ENCODE results near the gene ADGRG4.

GRCh38 chrX:136423724-136424123 lies 123.0 kb downstream of the ADGRG4 start:
- TF ChIP-seq, protein P1, sequence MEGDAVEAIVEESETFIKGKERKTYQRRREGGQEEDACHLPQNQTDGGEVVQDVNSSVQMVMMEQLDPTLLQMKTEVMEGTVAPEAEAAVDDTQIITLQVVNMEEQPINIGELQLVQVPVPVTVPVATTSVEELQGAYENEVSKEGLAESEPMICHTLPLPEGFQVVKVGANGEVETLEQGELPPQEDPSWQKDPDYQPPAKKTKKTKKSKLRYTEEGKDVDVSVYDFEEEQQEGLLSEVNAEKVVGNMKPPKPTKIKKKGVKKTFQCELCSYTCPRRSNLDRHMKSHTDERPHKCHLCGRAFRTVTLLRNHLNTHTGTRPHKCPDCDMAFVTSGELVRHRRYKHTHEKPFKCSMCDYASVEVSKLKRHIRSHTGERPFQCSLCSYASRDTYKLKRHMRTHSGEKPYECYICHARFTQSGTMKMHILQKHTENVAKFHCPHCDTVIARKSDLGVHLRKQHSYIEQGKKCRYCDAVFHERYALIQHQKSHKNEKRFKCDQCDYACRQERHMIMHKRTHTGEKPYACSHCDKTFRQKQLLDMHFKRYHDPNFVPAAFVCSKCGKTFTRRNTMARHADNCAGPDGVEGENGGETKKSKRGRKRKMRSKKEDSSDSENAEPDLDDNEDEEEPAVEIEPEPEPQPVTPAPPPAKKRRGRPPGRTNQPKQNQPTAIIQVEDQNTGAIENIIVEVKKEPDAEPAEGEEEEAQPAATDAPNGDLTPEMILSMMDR (IDR thresholded peaks at IDR 0.05; ENCODE audit: insufficient read depth, low read length): no peak
- TF ChIP-seq POLR2AphosphoS5 (IDR thresholded peaks at IDR 0.05; ENCODE audit: low read depth) (no peak), GABPA (IDR thresholded peaks at IDR 0.05; ENCODE audit: low read depth) (no peak), REST (IDR thresholded peaks at IDR 0.05; ENCODE audit: insufficient replicate concordance, low read depth) (no peak)

Measured in HL-60 (cell line).